T-helper 9 cell (primary cell): ENCODE results near the gene SUPT6H.
"Not testable (repeated sequence)": the region's sequence is repeated elsewhere in the genome, so short reads cannot be mapped to it uniquely, and the experiment has no call there.

Experiments used
- DNase-seq: peaks from one replicate; pipeline ENCODE4 v3.0.0-alpha.2; 2020

Gene SUPT6H

GRCh38 chr17:28655160-28655559 lies 6.8 kb upstream of the SUPT6H start:
- DNase-seq, result no peak

GRCh38 chr17:28657756-28658155 lies 4.2 kb upstream of the SUPT6H start:
- no peak for DNase-seq

GRCh38 chr17:28658342-28658741 lies 3.7 kb upstream of the SUPT6H start:
- not testable (repeated sequence) for DNase-seq

- not testable (repeated sequence) for DNase-seq
Observed at GRCh38 chr17:28658766-28659496, 3.1 kb upstream of the SUPT6H start.

- not testable (repeated sequence) for DNase-seq
Observed at GRCh38 chr17:28659497-28659881, 2.5 kb upstream of the SUPT6H start.

- DNase-seq, result no peak
Observed at GRCh38 chr17:28662527-28662829, 473 bp downstream of the SUPT6H start.

- DNase-seq, result no peak
Observed at GRCh38 chr17:28663723-28664122, 1.7 kb downstream of the SUPT6H start.

GRCh38 chr17:28665994-28666393 lies 4.0 kb downstream of the SUPT6H start:
- DNase-seq, result no peak

- no peak for DNase-seq
Observed at GRCh38 chr17:28667870-28668269, 5.9 kb downstream of the SUPT6H start.

- DNase-seq, result no peak
Observed at GRCh38 chr17:28669918-28670317, 7.9 kb downstream of the SUPT6H start.

- DNase-seq, result no peak
Observed at GRCh38 chr17:28675490-28675889, 13.5 kb downstream of the SUPT6H start.

GRCh38 chr17:28675980-28676379 lies 14.0 kb downstream of the SUPT6H start:
- no peak for DNase-seq

- no peak for DNase-seq
Observed at GRCh38 chr17:28682655-28683054, 20.6 kb downstream of the SUPT6H start.

GRCh38 chr17:28684963-28685362 lies 23.0 kb downstream of the SUPT6H start:
- no peak for DNase-seq

GRCh38 chr17:28685366-28685765 lies 23.4 kb downstream of the SUPT6H start:
- no peak for DNase-seq

- DNase-seq, result no peak
Observed at GRCh38 chr17:28686296-28686695, 24.3 kb downstream of the SUPT6H start.

- DNase-seq, result no peak
Observed at GRCh38 chr17:28688481-28688880, 26.5 kb downstream of the SUPT6H start.

GRCh38 chr17:28689011-28689410 lies 27.0 kb downstream of the SUPT6H start:
- no peak for DNase-seq

GRCh38 chr17:28693869-28694268 lies 31.9 kb downstream of the SUPT6H start:
- no peak for DNase-seq

- no peak for DNase-seq
Observed at GRCh38 chr17:28698253-28698941, 36.4 kb downstream of the SUPT6H start.

GRCh38 chr17:28700278-28700677 lies 38.3 kb downstream of the SUPT6H start:
- DNase-seq, result no peak

GRCh38 chr17:28700830-28701492 lies 39.0 kb downstream of the SUPT6H start:
- DNase-seq, result no peak

- no peak for DNase-seq
Observed at GRCh38 chr17:28702026-28702751, 40.2 kb downstream of the SUPT6H start.
